Stimulated activated CD4-positive, alpha-beta T cell treated with anti-CD3 and anti-CD28 coated beads, TNF-alpha, amount 100 ng/mL, for 4 hours (primary cell): ENCODE measurements around the gene SLC35E3.

Experiments
- DNase-seq, 3 experiments: peaks; one replicate each; pipeline ENCODE4 v3.0.0-alpha.2; 2020; ENCODE audit warnings: low read depth in 3 of 3

SLC35E3 gene

DNA sequence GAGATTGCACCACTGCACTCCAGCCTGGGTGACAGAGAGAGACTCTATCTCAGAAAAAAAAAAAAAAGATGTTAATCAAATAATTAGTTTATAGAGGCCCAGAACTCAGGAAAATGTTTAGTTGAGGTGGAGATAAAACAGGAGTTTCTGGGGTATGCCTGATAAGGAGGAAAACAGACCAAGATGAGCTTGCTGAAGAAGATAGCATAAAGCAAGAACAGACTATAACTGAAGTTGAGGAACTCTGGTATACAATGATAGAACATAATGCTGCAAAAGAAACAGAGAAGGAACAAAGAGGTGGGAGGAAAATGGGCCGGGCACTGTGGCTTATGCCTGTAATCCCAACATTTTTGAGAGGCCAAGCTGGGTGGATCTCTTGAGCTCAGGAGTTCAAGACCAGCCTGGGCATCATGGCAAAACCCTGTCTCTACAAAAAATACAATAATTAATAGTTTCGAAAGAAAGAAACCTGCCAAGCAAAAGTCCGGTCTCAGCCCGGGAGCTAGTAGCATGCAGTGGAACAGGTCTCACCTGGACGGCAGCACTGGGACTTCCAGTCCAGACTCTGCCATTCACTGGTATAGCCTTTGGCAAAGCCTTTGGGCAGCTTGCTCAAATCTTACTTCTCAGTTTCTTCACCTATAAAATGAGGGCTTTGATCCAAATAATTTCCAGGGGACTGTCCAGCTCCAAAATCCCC is 25.4 kb downstream of the SLC35E3 start:
- DNase-seq = no peak

DNA sequence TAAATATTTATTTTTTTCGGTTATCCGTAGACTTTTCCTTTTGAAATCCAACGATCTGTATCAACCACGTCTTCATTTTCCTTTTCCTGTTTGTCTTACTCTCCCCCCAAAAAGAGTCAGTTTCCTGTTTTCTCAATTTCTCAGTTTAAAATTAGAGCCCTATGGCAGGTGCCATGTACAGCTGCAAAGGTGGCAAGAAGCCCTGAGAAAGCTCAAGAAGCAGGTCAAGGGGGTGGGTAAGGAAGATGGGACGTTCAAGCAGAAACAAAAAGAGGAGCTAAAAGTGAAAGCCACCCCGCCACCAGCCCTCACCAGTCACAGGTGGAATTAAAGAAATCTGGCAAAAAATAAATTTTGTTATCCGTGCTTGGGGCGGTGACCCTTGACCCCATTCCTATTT is 26.7 kb downstream of the SLC35E3 start:
- no peak for DNase-seq

- DNase-seq = no peak
Observed at GRCh38 chr12:68773582-68773981, 27.6 kb downstream of the SLC35E3 start.

GRCh38 chr12:68775121-68775630 is 29.2 kb downstream of the SLC35E3 start:
- no peak for DNase-seq

DNA sequence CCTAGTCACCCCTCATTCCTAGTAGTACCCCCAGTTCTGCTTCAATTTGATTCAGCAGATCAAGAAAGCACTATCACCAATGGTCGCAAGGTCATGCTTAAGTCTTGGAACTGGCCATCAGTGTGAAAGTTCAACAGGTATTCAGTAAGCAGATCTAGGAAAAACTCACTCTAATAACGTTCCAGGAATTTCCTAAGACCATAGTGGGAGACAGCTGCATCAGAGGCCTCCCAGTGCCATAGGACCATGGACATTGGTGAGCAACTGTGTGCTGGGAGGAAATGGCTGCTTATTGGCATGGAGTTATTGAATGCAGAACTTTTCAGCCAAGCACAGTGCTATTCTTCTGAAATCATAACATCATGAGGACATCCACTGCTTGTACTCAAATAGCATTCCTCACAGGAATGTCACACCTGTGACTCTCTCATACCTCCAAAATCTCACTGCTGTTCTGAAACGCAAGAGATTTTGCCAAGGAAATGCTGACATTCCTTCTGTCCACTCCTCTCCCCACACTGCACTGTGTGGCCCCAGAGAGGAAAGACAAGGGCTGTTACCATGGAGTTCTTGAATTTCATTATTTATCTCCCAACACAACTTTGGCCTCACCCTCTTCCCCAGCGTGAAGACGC is 31.1 kb downstream of the SLC35E3 start:
- no peak for DNase-seq

DNA sequence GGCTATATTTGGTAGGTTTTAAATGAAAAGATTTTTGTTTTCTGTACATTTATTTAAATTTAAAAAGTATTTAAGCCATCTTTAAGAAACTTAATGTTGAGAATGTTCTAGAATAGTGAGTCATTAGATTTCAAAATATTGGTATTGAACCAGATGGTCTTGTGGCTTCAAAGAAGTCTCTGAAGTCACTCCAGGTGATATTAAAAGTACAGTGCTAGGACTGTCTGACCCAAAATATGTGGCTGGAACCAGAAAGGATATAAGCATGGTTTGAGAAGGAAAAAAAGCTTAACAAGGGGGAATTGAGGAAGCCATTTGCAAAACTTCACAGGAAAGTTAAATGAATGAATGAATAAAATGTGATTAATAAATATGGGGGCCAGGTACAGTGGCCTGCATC is 33.3 kb downstream of the SLC35E3 start:
- DNase-seq = no peak

GRCh38 chr12:68780731-68781130 is 34.8 kb downstream of the SLC35E3 start:
- no peak for DNase-seq

- DNase-seq = no peak
Observed at GRCh38 chr12:68781728-68782127, 35.8 kb downstream of the SLC35E3 start.

- no peak for DNase-seq
Observed at GRCh38 chr12:68784015-68784414, 38.0 kb downstream of the SLC35E3 start.

GRCh38 chr12:68785358-68785757 is 39.4 kb downstream of the SLC35E3 start:
- DNase-seq = no peak

- no peak for DNase-seq
Observed at GRCh38 chr12:68785823-68786222, 39.8 kb downstream of the SLC35E3 start.

- DNase-seq = no peak
Observed at GRCh38 chr12:68786929-68787328, 41.0 kb downstream of the SLC35E3 start.

DNA sequence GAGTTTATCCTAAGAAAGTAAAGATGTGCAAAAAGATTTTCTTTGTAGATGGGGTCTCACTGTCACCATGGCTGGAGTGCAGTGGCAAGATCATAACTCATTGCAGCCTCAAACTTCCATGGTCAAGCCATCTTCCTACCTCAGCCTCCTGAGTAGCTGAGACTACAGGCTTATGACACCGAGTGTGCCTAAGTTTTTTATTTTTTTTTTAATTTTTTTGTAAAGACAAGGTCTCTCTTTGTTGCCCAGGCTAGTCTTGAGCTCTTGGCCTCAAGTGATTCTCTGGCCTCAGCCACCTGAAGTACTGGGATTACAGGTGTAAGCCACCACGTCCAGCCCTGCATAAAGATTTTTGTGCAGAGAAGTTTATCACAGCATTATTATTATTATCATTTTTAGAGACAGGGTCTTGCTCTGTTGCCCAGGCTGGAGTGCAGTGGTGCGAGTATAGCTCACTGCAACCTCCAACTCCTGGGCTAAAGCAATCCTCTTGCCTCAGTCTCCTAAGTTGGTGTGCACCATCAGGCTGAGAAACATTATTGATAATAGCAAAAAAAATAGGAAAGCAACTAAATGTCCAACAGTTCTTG is 42.7 kb downstream of the SLC35E3 start:
- DNase-seq = no peak

GRCh38 chr12:68789144-68789878 is 43.3 kb downstream of the SLC35E3 start:
- DNase-seq = no peak

GRCh38 chr12:68790081-68790951 is 44.3 kb downstream of the SLC35E3 start:
- DNase-seq = no peak

GRCh38 chr12:68790952-68791234 is 44.9 kb downstream of the SLC35E3 start:
- no peak for DNase-seq

- no peak for DNase-seq
Observed at GRCh38 chr12:68791897-68792481, 46.0 kb downstream of the SLC35E3 start.

DNA sequence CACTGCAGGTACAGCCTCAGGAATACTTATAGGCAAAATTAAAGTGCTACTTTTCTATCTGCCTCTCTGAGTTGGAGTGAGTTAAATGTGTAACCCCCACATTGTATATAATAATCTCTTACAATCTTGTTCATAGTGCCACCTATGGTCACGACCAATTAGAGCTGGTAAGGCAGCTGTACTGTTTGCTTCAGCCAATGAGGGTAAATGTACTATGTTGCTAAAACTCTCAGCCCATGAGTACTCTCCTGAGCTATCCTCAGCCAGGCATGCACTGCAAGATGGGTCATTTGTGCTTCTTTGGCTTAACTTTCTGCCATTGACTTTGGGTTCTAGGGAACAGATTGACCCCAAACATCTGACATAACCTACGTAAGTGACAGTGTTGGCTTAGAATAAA is 47.0 kb downstream of the SLC35E3 start:
- no peak for DNase-seq

DNA sequence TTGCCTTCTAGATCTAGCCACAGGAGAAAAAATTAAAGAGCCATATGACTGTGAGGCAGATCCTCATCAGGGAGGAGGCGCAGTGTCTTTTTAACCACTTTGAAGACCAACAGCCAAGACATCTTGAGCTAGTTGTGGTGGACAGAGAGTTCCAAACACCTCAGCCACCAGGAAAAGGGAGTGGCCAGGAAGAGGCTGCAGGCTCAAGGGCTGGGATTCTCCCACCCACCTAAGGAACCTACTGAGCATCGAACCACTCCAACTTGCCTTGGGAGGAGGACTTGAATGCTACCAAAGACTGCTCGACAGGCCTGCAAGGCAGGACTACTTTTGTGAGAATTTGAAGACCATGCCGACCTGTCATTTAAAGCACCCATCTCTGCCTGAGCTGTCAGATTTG is 47.5 kb downstream of the SLC35E3 start:
- no peak for DNase-seq

- DNase-seq = no peak
Observed at GRCh38 chr12:68793975-68794652, 48.1 kb downstream of the SLC35E3 start.
